H1 (cell line): ENCODE data around the gene P3R3URF.

Source experiments
- CHD1 ChIP-seq: IDR thresholded peaks from 2 replicates; pipeline ENCODE4 v1.6.1; 2012; ENCODE audit warnings: low read depth, low read length, improper control_type of control experiment
- CHD2 ChIP-seq: IDR thresholded peaks from 2 replicates; pipeline ENCODE4 v1.6.1; 2012; ENCODE audit warnings: low read length, improper control_type of control experiment
- CREB1 ChIP-seq: IDR thresholded peaks from 2 replicates; pipeline ENCODE4 v1.6.1; 2012; ENCODE audit warnings: inconsistent platforms
- EZH2 ChIP-seq: fragments of 200-600 bp; sonication (generic); IDR thresholded peaks from 2 replicates; pipeline ENCODE4 v1.7.1; 2012; ENCODE audit warnings: low read depth, mild to moderate bottlenecking, moderate library complexity, low read length, inconsistent platforms; ENCODE audit not compliant: severe bottlenecking
- GTF2F1 ChIP-seq: IDR thresholded peaks from 2 replicates; pipeline ENCODE4 v1.6.1; 2012; ENCODE audit warnings: low read depth, low read length, improper control_type of control experiment, borderline replicate concordance
- NANOG ChIP-seq: IDR thresholded peaks from 2 replicates; pipeline ENCODE4 v1.6.1; 2011; ENCODE audit warnings: low read length, low read depth, mild to moderate bottlenecking, inconsistent platforms; ENCODE audit not compliant: insufficient read depth, poor library complexity, severe bottlenecking
- POLR2AphosphoS5 ChIP-seq: IDR thresholded peaks from 2 replicates; pipeline ENCODE4 v1.6.1; 2011; ENCODE audit warnings: low read depth, low read length
- SAP30 ChIP-seq: fragments of 300-600 bp; sonication (generic); IDR thresholded peaks from 2 replicates; pipeline ENCODE4 v1.7.1; 2012; ENCODE audit warnings: low read length, moderate library complexity, mild to moderate bottlenecking, inconsistent platforms; ENCODE audit not compliant: insufficient read depth, insufficient replicate concordance
- SIN3A ChIP-seq, 2 experiments: IDR thresholded peaks in 1 of 2; conservative IDR thresholded peaks in 1 of 2; 2 replicates each; pipeline ENCODE4 v1.6.1; 2011 to 2012; ENCODE audit warnings: low read length in 2 of 2, improper control_type of control experiment in 1 of 2, low read depth in 1 of 2, mild to moderate bottlenecking in 1 of 2
- TBP ChIP-seq: IDR thresholded peaks from 2 replicates; pipeline ENCODE4 v1.6.1; 2011; ENCODE audit warnings: low read depth, low read length, improper control_type of control experiment
- TF ChIP-seq, protein P1 (sequence below), 3 experiments: IDR thresholded peaks; 1 replicate in 2 of 3; 2 replicates in 1 of 3; pipeline versions ENCODE4 v1.5.1 to v1.6.1; 2011; ENCODE audit warnings: low read length in 3 of 3, mild to moderate bottlenecking in 3 of 3, inconsistent platforms in 2 of 3, low read depth in 1 of 3, moderate library complexity in 1 of 3; ENCODE audit not compliant: insufficient read depth in 1 of 3; ENCODE audit errors: control extremely low read depth in 1 of 3
- TF ChIP-seq, protein P2 (sequence below): fragments of 300-600 bp; sonication (generic); IDR thresholded peaks from 2 replicates; pipeline ENCODE4 v1.7.1; 2012; ENCODE audit warnings: low read length, moderate library complexity, mild to moderate bottlenecking, inconsistent platforms; ENCODE audit not compliant: insufficient replicate concordance
- TF ChIP-seq, protein P3 (sequence below): IDR thresholded peaks from 2 replicates; pipeline ENCODE4 v1.6.1; 2012; ENCODE audit warnings: inconsistent platforms

DNA sequence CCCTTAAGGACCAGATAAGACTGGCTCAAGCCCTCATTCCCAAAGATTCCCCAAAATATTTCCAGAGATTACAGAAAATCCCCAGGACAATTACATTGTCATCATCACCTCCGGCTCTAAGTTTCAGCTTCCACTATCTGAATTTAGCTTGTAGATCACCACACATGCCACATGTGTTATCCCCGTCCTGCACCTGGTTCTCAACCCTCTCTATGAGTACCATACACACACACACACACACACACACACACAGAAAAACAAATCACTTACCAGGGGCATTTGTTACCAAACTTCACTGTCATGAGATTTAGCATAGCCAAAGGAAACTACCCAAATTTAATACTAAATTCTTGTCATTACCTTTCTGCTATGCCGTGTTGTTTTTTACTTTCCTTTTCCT, 16.8 kb downstream of the P3R3URF start:
- TF ChIP-seq GTF2F1 = no peak
- TF ChIP-seq, protein P1, sequence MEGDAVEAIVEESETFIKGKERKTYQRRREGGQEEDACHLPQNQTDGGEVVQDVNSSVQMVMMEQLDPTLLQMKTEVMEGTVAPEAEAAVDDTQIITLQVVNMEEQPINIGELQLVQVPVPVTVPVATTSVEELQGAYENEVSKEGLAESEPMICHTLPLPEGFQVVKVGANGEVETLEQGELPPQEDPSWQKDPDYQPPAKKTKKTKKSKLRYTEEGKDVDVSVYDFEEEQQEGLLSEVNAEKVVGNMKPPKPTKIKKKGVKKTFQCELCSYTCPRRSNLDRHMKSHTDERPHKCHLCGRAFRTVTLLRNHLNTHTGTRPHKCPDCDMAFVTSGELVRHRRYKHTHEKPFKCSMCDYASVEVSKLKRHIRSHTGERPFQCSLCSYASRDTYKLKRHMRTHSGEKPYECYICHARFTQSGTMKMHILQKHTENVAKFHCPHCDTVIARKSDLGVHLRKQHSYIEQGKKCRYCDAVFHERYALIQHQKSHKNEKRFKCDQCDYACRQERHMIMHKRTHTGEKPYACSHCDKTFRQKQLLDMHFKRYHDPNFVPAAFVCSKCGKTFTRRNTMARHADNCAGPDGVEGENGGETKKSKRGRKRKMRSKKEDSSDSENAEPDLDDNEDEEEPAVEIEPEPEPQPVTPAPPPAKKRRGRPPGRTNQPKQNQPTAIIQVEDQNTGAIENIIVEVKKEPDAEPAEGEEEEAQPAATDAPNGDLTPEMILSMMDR (IDR thresholded peaks at IDR 0.05; ENCODE audit: control extremely low read depth in 1 of 3, insufficient read depth in 1 of 3, low read depth in 1 of 3, low read length in 3 of 3) = no peak
- TF ChIP-seq SAP30 = no peak
- TF ChIP-seq CHD2 = no peak
- no peak for TF ChIP-seq SIN3A (conservative IDR thresholded peaks at IDR 0.05 in 1 of 2, IDR thresholded peaks at IDR 0.05 in 1 of 2; ENCODE audit: low read depth in 1 of 2, low read length in 2 of 2)
- TF ChIP-seq, protein P2, sequence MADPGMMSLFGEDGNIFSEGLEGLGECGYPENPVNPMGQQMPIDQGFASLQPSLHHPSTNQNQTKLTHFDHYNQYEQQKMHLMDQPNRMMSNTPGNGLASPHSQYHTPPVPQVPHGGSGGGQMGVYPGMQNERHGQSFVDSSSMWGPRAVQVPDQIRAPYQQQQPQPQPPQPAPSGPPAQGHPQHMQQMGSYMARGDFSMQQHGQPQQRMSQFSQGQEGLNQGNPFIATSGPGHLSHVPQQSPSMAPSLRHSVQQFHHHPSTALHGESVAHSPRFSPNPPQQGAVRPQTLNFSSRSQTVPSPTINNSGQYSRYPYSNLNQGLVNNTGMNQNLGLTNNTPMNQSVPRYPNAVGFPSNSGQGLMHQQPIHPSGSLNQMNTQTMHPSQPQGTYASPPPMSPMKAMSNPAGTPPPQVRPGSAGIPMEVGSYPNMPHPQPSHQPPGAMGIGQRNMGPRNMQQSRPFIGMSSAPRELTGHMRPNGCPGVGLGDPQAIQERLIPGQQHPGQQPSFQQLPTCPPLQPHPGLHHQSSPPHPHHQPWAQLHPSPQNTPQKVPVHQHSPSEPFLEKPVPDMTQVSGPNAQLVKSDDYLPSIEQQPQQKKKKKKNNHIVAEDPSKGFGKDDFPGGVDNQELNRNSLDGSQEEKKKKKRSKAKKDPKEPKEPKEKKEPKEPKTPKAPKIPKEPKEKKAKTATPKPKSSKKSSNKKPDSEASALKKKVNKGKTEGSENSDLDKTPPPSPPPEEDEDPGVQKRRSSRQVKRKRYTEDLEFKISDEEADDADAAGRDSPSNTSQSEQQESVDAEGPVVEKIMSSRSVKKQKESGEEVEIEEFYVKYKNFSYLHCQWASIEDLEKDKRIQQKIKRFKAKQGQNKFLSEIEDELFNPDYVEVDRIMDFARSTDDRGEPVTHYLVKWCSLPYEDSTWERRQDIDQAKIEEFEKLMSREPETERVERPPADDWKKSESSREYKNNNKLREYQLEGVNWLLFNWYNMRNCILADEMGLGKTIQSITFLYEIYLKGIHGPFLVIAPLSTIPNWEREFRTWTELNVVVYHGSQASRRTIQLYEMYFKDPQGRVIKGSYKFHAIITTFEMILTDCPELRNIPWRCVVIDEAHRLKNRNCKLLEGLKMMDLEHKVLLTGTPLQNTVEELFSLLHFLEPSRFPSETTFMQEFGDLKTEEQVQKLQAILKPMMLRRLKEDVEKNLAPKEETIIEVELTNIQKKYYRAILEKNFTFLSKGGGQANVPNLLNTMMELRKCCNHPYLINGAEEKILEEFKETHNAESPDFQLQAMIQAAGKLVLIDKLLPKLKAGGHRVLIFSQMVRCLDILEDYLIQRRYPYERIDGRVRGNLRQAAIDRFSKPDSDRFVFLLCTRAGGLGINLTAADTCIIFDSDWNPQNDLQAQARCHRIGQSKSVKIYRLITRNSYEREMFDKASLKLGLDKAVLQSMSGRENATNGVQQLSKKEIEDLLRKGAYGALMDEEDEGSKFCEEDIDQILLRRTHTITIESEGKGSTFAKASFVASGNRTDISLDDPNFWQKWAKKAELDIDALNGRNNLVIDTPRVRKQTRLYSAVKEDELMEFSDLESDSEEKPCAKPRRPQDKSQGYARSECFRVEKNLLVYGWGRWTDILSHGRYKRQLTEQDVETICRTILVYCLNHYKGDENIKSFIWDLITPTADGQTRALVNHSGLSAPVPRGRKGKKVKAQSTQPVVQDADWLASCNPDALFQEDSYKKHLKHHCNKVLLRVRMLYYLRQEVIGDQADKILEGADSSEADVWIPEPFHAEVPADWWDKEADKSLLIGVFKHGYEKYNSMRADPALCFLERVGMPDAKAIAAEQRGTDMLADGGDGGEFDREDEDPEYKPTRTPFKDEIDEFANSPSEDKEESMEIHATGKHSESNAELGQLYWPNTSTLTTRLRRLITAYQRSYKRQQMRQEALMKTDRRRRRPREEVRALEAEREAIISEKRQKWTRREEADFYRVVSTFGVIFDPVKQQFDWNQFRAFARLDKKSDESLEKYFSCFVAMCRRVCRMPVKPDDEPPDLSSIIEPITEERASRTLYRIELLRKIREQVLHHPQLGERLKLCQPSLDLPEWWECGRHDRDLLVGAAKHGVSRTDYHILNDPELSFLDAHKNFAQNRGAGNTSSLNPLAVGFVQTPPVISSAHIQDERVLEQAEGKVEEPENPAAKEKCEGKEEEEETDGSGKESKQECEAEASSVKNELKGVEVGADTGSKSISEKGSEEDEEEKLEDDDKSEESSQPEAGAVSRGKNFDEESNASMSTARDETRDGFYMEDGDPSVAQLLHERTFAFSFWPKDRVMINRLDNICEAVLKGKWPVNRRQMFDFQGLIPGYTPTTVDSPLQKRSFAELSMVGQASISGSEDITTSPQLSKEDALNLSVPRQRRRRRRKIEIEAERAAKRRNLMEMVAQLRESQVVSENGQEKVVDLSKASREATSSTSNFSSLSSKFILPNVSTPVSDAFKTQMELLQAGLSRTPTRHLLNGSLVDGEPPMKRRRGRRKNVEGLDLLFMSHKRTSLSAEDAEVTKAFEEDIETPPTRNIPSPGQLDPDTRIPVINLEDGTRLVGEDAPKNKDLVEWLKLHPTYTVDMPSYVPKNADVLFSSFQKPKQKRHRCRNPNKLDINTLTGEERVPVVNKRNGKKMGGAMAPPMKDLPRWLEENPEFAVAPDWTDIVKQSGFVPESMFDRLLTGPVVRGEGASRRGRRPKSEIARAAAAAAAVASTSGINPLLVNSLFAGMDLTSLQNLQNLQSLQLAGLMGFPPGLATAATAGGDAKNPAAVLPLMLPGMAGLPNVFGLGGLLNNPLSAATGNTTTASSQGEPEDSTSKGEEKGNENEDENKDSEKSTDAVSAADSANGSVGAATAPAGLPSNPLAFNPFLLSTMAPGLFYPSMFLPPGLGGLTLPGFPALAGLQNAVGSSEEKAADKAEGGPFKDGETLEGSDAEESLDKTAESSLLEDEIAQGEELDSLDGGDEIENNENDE = no peak
- TF ChIP-seq TBP = no peak
- TF ChIP-seq EZH2 = no peak
- no peak for TF ChIP-seq CREB1
- no peak for TF ChIP-seq POLR2AphosphoS5
- TF ChIP-seq, protein P3, sequence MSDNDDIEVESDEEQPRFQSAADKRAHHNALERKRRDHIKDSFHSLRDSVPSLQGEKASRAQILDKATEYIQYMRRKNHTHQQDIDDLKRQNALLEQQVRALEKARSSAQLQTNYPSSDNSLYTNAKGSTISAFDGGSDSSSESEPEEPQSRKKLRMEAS = no peak
- TF ChIP-seq NANOG = no peak
- no peak for TF ChIP-seq CHD1
